H7 (cell line): Measurements from ENCODE around the gene KIRREL3. TPM values are rescaled to one million over a fixed set of nuclear protein-coding genes. Genes with fewer than 3 reads are reported as not detected.
A peak's percentile ranks its signal among the peaks of the same experiment; 100 is the strongest.

Experiments used
- DNase-seq: peaks from one replicate; pipeline ENCODE4 v3.0.0; 2012
- H3K27me3 ChIP-seq: 2 replicates; pipeline ENCODE4 v1.6.0; 2011; ENCODE audit warnings: mild to moderate bottlenecking, low read length; ENCODE audit not compliant: control insufficient read depth, insufficient read depth
- H3K36me3 ChIP-seq: replicated peaks from 2 replicates; pipeline ENCODE4 v1.5.1; 2011; ENCODE audit warnings: low read length; ENCODE audit not compliant: control insufficient read depth, insufficient read depth
- H3K4me3 ChIP-seq: 2 replicates; pipeline ENCODE4 v1.5.1; 2011; ENCODE audit warnings: low read depth, mild to moderate bottlenecking, control low read depth, low read length, moderate library complexity; ENCODE audit not compliant: insufficient read depth
- total RNA-seq: library from RNA; depleted of rRNA; stranded (reverse); fragments of >200 nt; shearing (Covaris generic); gene quantifications from 2 replicates; pipeline ENCODE4 v1.2.3, GENCODE V29; 2014

KIRREL3 gene
- total RNA-seq, 1 experiment from 2014 or later, result 0.10 TPM

DNA sequence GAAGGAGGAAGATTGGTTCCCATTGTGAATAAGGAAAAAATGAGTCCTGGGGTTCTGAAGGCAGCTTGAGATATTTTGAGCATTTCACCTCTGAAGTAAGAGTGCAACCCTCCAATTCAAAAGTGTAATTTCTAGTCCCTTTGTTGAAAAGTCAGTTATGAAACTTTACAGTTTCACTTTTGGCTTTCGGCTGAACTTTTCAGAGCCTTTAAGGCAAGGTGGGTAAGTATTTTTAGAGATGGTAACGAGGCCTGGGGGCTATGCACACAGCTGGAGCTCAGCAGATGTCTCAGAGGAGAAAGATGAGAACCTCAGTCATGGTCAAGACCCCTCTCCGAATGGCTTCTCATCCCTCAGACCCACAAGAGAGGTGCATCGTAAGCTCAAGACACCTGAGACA, 267.6 kb downstream of the KIRREL3 start:
- no peaks in the 10 kb centered on the region for H3K36me3 ChIP-seq

DNA sequence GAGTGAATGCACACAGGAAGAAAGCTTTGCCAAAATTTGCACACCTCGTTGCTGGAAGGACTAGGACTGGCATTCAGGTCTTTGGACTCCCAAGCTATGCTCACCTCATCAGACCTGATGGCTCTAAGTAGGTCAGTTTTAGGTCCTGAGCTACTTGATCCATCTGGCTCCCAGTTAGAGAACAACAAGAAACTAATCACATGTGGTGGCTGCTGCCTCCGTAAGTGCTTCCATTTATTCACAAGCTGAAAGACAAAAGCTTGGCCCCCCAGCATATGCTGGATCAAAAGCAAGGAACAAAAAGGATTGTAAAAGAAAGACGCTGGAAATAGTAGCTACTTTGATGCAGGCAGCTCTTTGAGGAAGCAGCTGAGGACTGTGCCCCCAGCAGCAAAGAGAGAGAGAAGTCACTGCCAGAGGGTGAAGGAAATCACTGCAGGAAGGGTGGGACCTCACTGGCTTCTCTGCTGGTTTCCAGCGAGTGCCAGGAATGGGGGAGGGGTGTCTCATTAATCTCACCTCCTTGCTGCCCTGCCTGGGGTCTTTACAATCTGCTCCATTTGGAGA, 268.9 kb downstream of the KIRREL3 start:
- no peak for DNase-seq
- H3K4me3 ChIP-seq, result no peak overlapping the region
- H3K36me3 ChIP-seq, result no peaks in the 10 kb centered on the region
- H3K27me3 ChIP-seq, result no peaks in the 10 kb centered on the region

More for the DNA sequence above, 267.6 kb downstream of the KIRREL3 start:
- Histone ChIP-seq H3K4me3 (no peak overlapping the region), H3K27me3 (no peaks in the 10 kb centered on the region)
- DNase-seq, result no peak

DNA sequence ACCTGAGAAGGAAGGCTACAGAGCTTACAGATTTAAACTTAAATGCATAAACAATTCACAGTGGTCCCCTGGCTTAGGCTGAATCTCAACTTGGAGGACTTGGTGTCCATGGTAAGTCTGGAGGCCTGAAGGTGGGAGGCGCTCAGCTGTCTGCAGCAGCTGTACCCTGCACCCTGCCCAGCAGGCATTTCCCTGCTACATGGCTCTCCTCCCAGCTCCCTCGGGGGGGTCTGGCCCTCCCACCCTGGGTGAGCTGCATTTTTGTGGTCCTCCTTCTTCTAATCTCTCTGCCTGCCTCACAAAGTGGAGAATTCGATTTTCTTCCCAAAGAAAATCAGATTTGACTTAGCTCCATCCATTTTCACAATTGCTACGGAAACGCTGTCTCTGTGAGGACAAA, 273.2 kb downstream of the KIRREL3 start:
- H3K36me3 ChIP-seq, result no peaks in the 10 kb centered on the region
- DNase-seq, result no peak
- H3K27me3 ChIP-seq, result no peaks in the 10 kb centered on the region
- no peak overlapping the region for H3K4me3 ChIP-seq

DNA sequence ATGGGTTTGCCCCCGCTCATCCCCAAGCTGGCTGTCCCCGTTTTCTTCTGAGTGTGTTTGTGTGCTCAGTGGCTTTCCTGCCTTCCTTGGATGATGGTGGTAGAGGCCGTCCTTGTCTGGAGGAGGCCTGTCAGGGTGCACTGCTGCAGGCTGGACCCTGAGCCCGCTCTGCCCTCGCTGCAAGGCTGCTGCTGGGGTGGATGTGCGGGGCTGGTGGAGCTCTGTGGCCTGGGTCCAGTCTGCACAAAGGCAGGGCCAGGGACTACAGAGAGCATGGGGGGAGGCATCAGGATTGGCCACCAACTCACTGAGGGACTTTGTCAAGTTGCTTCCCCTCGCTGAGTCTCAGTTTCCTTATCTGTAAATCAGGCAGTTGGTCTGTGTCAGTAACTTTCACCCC, 275.0 kb downstream of the KIRREL3 start:
- Histone ChIP-seq H3K4me3 (no peak overlapping the region), H3K36me3 (no peaks in the 10 kb centered on the region), H3K27me3 (no peaks in the 10 kb centered on the region)
- DNase-seq, result no peak

DNA sequence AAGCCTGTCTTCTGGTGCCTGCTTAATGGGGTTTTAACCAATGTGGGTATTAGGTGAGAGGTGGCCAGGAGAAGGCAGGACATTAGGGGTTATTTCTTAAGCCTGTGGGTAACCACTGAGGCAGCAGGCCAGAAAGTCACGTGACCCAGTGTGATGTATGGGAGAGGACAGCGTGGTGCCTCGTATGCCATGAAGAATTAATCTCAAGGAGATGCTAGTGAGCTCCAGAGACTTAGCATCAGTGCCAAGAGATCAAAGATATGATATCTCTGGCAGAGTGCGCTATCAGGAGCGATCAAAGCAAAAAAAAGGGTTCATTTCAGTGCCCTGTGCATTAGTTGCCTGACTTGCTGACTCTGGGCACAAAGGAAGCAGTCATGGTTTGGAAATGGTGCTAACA, 275.5 kb downstream of the KIRREL3 start:
- DNase-seq, result no peak

DNA sequence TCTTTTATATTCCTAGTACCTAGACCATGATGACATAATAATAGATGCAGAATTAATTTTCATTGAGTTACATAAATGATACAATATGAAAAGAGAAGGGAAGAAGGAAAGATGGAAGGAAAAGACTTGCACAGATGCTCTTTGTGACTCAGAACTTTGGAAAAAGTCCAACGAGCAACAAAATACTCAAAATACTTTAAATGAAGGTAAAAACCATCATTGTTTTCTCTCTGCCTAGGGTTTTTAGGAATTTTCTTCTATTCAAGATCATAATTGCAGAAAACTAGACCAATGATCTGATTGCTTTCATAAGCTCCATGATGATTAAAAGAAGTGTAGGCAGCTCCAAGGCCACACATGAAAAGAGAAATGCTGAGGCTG, 276.9 kb downstream of the KIRREL3 start:
- H3K36me3 ChIP-seq, result no peaks in the 10 kb centered on the region
- no peaks in the 10 kb centered on the region; the same call in 1 of the 2 replicates for H3K27me3 ChIP-seq
- H3K4me3 ChIP-seq, result no peak overlapping the region
- no peak for DNase-seq

More for the DNA sequence above, 275.5 kb downstream of the KIRREL3 start:
- Histone ChIP-seq H3K27me3 (no peaks in the 10 kb centered on the region), H3K4me3 (no peak overlapping the region), H3K36me3 (no peaks in the 10 kb centered on the region)

DNA sequence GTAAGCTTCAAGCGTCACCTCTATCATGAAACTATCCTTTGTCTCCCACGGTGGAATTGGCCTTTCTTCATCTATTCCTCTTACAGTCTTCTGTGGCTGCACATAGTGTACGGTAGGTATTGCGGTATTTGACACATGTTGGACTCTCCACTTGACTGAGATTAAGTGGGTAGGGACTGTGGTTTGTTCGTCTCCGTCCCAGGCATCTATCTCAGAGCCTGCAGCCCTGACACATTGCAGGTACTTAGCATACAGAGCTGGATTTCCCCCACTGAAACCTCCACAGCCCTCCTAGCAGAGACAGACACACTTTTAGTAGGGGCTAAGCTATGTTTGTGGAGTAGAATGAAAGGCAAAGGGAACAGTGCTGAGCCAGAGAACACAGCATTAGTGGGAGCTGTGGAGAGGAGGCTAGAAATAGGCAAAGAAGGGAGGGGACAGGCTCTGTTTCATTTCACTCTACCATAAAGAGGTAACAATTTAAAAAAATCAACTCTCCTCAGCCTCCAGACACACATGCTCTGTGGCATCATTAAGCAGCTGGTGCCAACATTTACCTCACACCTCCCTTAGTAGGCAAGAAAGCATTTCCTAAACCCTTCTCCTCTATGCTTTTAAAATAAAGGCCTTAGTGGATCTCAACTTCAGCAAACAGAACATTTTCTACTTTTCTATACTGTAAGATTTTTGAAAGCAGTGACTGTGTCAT, 277.5 kb downstream of the KIRREL3 start:
- H3K36me3 ChIP-seq, result no peaks in the 10 kb centered on the region
- H3K27me3 ChIP-seq, result no peaks in the 10 kb centered on the region; the same call in 1 of the 2 replicates
- no peak for DNase-seq
- no peak overlapping the region for H3K4me3 ChIP-seq

DNA sequence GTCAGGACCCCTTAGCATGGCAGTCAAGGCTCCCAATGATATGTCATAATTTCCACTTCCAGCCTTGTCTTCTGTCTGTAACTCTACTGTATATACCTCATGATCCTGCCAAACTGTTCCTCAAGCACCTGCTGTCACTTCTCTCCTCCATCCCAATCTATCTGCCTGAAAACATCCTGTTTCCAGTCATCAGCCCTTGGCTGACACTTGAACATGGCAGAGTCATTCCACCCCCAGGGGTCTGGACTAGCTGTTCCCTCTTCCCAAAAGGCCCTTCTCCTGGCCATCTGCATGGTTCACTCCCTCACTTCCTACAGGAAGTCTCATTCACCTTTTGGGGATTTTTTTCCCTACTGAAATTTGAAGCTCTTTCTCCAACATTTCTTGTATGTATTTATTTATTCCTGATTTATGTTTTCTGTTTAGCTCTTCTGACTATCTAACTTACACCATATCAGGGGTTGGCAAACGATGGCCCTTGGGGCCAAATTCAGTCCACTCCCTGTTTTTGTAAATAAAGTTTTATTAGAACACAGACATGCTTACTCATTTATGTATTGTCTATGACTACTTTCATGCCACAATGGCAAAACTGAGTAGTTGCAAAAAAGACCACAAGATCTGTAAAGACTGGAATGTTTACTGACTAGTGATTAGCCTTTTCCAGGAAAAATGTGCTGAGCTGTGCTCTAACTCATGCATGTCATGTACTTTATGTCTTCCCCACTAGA, 278.4 kb downstream of the KIRREL3 start:
- H3K27me3 ChIP-seq, result no peaks in the 10 kb centered on the region; the same call in 1 of the 2 replicates
- no peaks in the 10 kb centered on the region for H3K36me3 ChIP-seq
- no peak overlapping the region for H3K4me3 ChIP-seq
- DNase-seq, result no peak

DNA sequence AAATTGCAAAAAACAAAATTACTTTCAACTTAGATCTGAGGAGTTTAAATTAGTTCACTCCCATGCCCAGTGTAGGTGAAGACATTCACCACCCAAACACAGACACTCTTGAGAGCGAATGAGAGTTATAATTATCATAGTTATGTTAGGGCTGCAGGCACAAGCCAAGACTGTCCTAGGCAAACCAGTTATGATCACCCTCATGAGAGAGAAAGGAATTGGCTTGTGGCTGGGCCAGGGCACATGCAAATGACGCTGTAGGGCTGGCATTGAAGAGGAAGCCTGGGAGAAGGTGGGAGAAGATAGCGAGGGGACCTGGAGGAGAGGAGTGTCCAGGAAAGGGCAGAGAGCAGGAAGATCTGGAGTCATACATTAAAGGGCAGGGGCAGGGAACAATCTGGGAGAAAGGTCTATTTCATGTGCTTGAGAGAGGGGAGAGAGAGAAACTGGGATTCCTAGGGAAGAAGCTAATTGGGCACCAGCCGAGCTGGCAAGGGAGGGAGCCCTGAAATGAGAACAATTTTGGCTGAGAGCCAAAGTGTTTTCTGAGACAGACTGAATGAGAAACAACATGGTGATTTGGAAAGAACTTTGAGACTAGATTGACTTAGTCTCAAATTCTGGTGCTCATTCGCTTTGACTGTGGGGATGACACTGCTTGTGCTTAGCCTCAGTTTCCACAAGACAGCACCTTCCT, 279.9 kb downstream of the KIRREL3 start:
- Histone ChIP-seq H3K4me3 (no peak overlapping the region), H3K27me3 (no peaks in the 10 kb centered on the region; the same call in 1 of the 2 replicates)
- no peak for DNase-seq

DNA sequence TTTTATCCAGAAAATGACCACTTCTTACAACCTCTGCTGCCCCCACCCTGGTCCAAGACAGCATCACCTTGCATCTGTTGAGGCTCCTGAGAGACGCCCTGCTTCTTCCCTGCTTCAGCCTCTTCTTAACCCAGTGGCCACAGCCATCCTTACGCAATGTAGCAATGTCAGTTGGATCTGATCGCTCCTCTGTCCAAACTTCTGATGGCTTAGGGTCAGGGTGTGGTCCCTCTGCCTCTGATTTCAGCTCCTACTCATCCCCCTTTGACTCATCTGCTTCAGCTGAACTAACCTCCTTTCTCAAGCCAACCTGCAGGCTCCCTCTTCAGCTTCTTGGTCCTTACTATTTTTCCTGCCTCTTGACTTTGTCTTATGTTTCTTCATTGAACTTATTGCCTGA, 280.8 kb downstream of the KIRREL3 start:
- H3K36me3 ChIP-seq, result no peaks in the 10 kb centered on the region
- no peak overlapping the region for H3K4me3 ChIP-seq
- no peaks in the 10 kb centered on the region; the same call in 1 of the 2 replicates for H3K27me3 ChIP-seq
- DNase-seq, result no peak

More for the DNA sequence above, 279.9 kb downstream of the KIRREL3 start:
- H3K36me3 ChIP-seq, result no peaks in the 10 kb centered on the region

DNA sequence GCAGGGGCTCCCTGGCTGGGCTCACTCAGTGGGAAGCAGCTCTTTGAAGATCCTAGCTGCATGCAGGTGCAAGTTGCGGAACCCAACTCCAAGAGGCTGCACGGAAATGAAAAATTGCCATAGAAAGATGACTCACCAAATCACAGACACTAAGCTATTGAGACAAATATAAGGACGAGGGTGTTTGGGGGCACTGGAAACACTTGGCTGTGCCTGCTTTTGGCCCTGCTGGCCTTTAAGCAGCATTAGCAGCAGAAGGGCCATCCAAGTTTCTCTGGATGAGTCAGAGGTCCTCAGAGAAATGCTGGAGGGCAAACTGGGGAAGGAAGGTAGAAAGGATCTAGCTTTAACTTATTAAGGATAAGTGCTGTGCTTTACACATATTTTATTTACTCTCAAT, 282.3 kb downstream of the KIRREL3 start:
- Histone ChIP-seq H3K27me3 (no peaks in the 10 kb centered on the region; the same call in 1 of the 2 replicates), H3K36me3 (no peaks in the 10 kb centered on the region), H3K4me3 (no peak overlapping the region)
- DNase-seq, result no peak

DNA sequence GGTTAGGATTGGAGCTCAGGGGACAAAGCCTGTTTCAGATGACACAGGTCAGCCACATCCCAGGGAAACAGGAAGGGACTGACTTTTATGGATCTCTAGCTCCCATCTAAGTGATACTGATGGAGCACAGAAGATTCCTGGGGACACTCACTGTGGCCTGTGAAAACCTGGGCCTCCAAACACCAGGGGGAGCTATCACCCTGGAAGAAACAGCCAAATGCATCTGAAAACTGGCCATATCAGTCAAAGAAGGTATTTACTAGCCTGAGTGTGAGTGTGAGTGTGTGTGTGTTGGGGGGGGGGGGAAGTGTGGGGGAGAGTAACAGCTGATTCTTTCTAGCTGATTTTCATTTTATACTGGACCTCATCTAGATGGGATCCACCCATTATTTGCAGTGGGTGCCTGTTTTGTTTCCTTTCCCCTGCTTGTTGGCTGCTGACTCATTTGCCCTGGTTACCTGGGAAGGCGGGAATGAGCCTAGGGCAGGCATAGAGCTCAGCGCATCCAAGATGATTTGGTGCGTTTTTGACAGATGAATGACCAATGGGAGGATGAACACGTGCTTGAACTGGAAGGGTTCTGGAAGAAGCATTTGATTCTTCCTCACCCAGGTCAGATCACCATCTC, 284.0 kb downstream of the KIRREL3 start:
- DNase-seq, result peak; percentile 78
- H3K36me3 ChIP-seq, result no peaks in the 10 kb centered on the region
- no peaks in the 10 kb centered on the region; the same call in 1 of the 2 replicates for H3K27me3 ChIP-seq
- no peak overlapping the region for H3K4me3 ChIP-seq

DNA sequence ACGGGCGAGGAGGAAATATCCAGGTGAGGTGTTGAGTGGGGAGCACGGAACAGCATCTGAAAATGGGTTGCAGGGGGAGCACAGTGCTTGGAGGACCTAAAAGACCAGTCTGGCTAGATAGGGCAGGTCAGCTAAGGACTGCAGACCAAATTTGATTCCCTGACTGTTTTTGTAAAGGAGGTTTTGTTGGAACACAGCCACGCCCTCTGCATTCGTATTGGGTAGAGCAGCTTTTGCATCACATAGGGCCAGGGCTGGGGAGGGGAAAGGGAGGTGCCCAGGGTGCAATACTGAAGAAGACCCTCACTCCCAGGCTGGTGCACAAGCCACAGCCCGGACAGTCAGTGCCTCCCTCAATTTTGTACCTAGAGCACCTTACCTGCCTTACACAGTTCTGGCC, 286.8 kb downstream of the KIRREL3 start:
- Histone ChIP-seq H3K27me3 (no peaks in the 10 kb centered on the region), H3K36me3 (no peaks in the 10 kb centered on the region), H3K4me3 (no peak overlapping the region)
- no peak for DNase-seq

DNA sequence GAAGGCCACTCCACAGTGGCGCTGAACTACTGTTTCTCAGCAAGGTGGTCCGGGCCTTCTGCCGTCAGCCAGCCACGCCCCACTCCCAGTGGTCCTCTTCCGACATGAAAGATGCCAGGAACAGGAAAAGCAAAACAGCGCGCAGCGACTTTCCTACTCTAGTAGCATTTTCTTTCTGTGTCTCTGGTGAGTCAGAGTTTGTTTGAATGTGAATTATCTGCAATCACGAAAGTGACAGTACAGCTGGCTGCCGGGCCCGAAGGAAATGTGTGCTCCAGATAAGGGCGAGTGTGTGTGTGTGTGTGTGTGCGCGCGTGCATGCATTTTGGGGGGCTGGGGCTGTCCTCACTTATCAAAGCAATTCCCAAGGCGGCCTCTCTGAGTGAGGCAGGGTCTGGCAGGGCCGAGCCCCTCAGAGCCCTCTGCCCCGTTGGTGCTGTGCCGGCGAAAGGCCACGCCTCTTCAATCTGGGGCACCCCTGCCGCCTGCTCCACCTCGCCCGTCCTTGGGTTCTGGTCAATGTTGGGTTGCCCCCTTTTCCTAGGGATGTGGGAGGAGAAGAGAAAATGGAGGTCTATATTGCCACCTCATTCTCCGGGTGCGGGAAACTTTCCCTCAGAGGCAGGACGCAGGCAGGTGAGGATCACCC, 288.5 kb downstream of the KIRREL3 start:
- no peak for DNase-seq
- H3K4me3 ChIP-seq, result no peak overlapping the region
- H3K27me3 ChIP-seq, result no peaks in the 10 kb centered on the region
- no peaks in the 10 kb centered on the region for H3K36me3 ChIP-seq
